PC-9 (cell line): ENCODE results near the gene EYS. TPM values are rescaled to one million over a fixed set of nuclear protein-coding genes. Genes with fewer than 3 reads are reported as not detected.

Source experiments
- BruUV-seq: library from RNA; stranded (reverse); fragments of 400-500 nt; replicated peaks from 2 replicates; lab custom pipeline; 2021; lab: Mats Ljungman, UMichigan
- CTCF ChIA-PET: fragments of 300-600 bp; sonication (Branson Sonifier 250); formaldehyde crosslinking; loops from one replicate; lab custom pipeline; 2022; ENCODE audit warnings: antibody characterized with exemption; lab: Charles Lee
- POLR2A ChIA-PET: fragments of 300-600 bp; sonication (Branson Sonifier 250); formaldehyde crosslinking; loops from one replicate; lab custom pipeline; 2022; ENCODE audit warnings: antibody characterized with exemption; ENCODE audit not compliant: unreplicated experiment; lab: Charles Lee
- DNase-seq, 2 experiments: peaks; one replicate each; pipeline versions ENCODE4 v3.0.0 to v3.0.0-alpha.2; 2015 to 2022; ENCODE audit warnings: mixed read lengths in 1 of 2
- H2AFZ ChIP-seq: fragments of 200-600 bp; sonication (generic); 2 replicates; pipeline ENCODE4 v1.8.1; 2017; ENCODE audit warnings: antibody characterized with exemption
- H3F3A ChIP-seq: fragments of 200-600 bp; sonication (generic); 2 replicates; pipeline ENCODE4 v1.8.1; 2017; ENCODE audit warnings: antibody characterized with exemption, mild to moderate bottlenecking, low read depth; ENCODE audit not compliant: insufficient read depth
- H3K27ac ChIP-seq: fragments of 200-600 bp; sonication (generic); 2 replicates; pipeline ENCODE4 v1.6.1; 2016; ENCODE audit warnings: mixed run types
- H3K27me3 ChIP-seq: fragments of 200-600 bp; sonication (generic); 2 replicates; pipeline ENCODE4 v1.6.1; 2016; ENCODE audit warnings: low read depth, mixed run types; ENCODE audit not compliant: insufficient read depth
- H3K36me3 ChIP-seq: fragments of 200-600 bp; sonication (generic); 2 replicates; pipeline ENCODE4 v1.6.1; 2016; ENCODE audit warnings: low read depth, mixed run types
- H3K4me1 ChIP-seq: fragments of 200-600 bp; sonication (generic); replicated peaks from 2 replicates; pipeline ENCODE4 v1.6.1; 2016; ENCODE audit warnings: mixed run types; ENCODE audit not compliant: insufficient read depth
- H3K4me2 ChIP-seq: fragments of 200-600 bp; sonication (generic); 2 replicates; pipeline ENCODE4 v1.6.1; 2017; ENCODE audit warnings: mixed run types
- H3K4me3 ChIP-seq: fragments of 200-600 bp; sonication (generic); 2 replicates; pipeline ENCODE4 v1.6.1; 2016; ENCODE audit warnings: mixed run types
- H3K79me2 ChIP-seq: fragments of 200-600 bp; sonication (generic); 2 replicates; pipeline ENCODE4 v1.6.1; 2017; ENCODE audit warnings: low read depth, mixed run types
- H3K9me2 ChIP-seq: fragments of 200-600 bp; sonication (generic); 2 replicates; pipeline ENCODE4 v1.8.1; 2017; ENCODE audit warnings: mild to moderate bottlenecking; ENCODE audit not compliant: insufficient read depth
- H3K9me3 ChIP-seq: fragments of 200-600 bp; sonication (generic); 2 replicates; pipeline ENCODE4 v1.8.1; 2016; ENCODE audit warnings: low read depth; ENCODE audit not compliant: insufficient read depth
- H4K20me1 ChIP-seq: fragments of 200-600 bp; sonication (generic); 2 replicates; pipeline ENCODE4 v1.8.1; 2017; ENCODE audit not compliant: insufficient read depth
- CTCF ChIP-seq: fragments of 200-600 bp; sonication (generic); conservative IDR thresholded peaks from 2 replicates; pipeline ENCODE4 v1.6.1; 2017; ENCODE audit warnings: mixed run types, antibody characterized with exemption, mild to moderate bottlenecking, moderate library complexity
- EZH2 ChIP-seq: fragments of 200-600 bp; sonication (generic); IDR thresholded peaks from 2 replicates; pipeline ENCODE4 v1.8.0; 2017; ENCODE audit warnings: antibody characterized with exemption, low read depth
- intact Hi-C: fragments of 100-400 bp; cut with micrococcal nuclease; formaldehyde crosslinking; loops from one replicate; pipeline ENCODE4 v1.10.0; 2022; ENCODE audit not compliant: unreplicated experiment
- total RNA-seq: library from RNA; stranded (reverse); gene quantifications from 2 replicates; pipeline ENCODE4 v1.2.3, GENCODE V29; 2021

Gene EYS
- total RNA-seq, 1 experiment from 2014 or later = not detected

- H3K9me2 ChIP-seq = no peaks in the 10 kb centered on the region; the same call in 1 of the 2 replicates
- no peaks in the 10 kb centered on the region for H3K9me3 ChIP-seq
- H3K4me2 ChIP-seq = no peak overlapping the region
- no peak overlapping the region for H3K27ac ChIP-seq
- no peaks in the 10 kb centered on the region for H4K20me1 ChIP-seq
- H3F3A ChIP-seq = no peaks in the 10 kb centered on the region
- CTCF ChIA-PET = no interaction called here
- H3K36me3 ChIP-seq = no peaks in the 10 kb centered on the region
- no peak for TF ChIP-seq CTCF
- no peak for TF ChIP-seq EZH2
- no peaks in the 10 kb centered on the region for H3K4me1 ChIP-seq
- BruUV-seq = no TSS peak
- intact Hi-C loops = loop anchor here (5.0 kb wide), 1 partner anchor 322 kb away; no protein-coding TSS in a partner anchor
- H3K79me2 ChIP-seq = no peaks in the 10 kb centered on the region
- no peak overlapping the region for H3K4me3 ChIP-seq
- DNase-seq = no peak
- POLR2A ChIA-PET = no interaction called here
- H3K27me3 ChIP-seq = no peaks in the 10 kb centered on the region
- H2AFZ ChIP-seq = no peak overlapping the region
Measured at GRCh38 chr6:64010010-64010409, 1697.0 kb downstream of the EYS start.

GRCh38 chr6:64006246-64006645 lies 1700.8 kb downstream of the EYS start:
- no TSS peak for BruUV-seq
- intact Hi-C loops = no loop called here
- POLR2A ChIA-PET = no interaction called here

GRCh38 chr6:64000818-64001491 lies 1706.1 kb downstream of the EYS start:
- Histone ChIP-seq H3K27ac (no peak overlapping the region), H2AFZ (no peak overlapping the region), H3F3A (no peaks in the 10 kb centered on the region), H4K20me1 (no peaks in the 10 kb centered on the region), H3K9me3 (no peaks in the 10 kb centered on the region), H3K79me2 (no peaks in the 10 kb centered on the region), H3K4me1 (no peaks in the 10 kb centered on the region), H3K9me2 (no peaks in the 10 kb centered on the region; the same call in 1 of the 2 replicates), H3K36me3 (no peaks in the 10 kb centered on the region), H3K27me3 (no peaks in the 10 kb centered on the region), H3K4me3 (no peak overlapping the region), H3K4me2 (no peak overlapping the region)
- POLR2A ChIA-PET = no interaction called here
- CTCF ChIA-PET = no interaction called here
- no peak for TF ChIP-seq CTCF
- no peak for TF ChIP-seq EZH2
- no TSS peak for BruUV-seq
- DNase-seq = no peak
- intact Hi-C loops = no loop called here

More at GRCh38 chr6:64006246-64006645, 1700.8 kb downstream of the EYS start:
- no peaks in the 10 kb centered on the region for H3K9me3 ChIP-seq
- TF ChIP-seq EZH2 = no peak
- TF ChIP-seq CTCF = no peak
- no peak overlapping the region for H2AFZ ChIP-seq
- H3K27me3 ChIP-seq = no peaks in the 10 kb centered on the region
- no peaks in the 10 kb centered on the region for H4K20me1 ChIP-seq
- no peaks in the 10 kb centered on the region for H3K36me3 ChIP-seq
- no peaks in the 10 kb centered on the region; the same call in 1 of the 2 replicates for H3K9me2 ChIP-seq
- CTCF ChIA-PET = no interaction called here
- H3K4me2 ChIP-seq = no peak overlapping the region
- no peaks in the 10 kb centered on the region for H3K4me1 ChIP-seq
- no peaks in the 10 kb centered on the region for H3F3A ChIP-seq
- DNase-seq = no peak
- H3K4me3 ChIP-seq = no peak overlapping the region
- H3K27ac ChIP-seq = no peak overlapping the region
- no peaks in the 10 kb centered on the region for H3K79me2 ChIP-seq
